Neuronal stem cell (in vitro differentiated cells): ENCODE results near the gene PAX2.

Experiments
- DNase-seq: peaks from one replicate; pipeline ENCODE4 v3.0.0-alpha.2; 2013; ENCODE audit warnings: low spot score
- H2AFZ ChIP-seq: one replicate; pipeline ENCODE4 v1.6.1; 2013; ENCODE audit warnings: mild to moderate bottlenecking, low read length, inconsistent platforms
- H2AK5ac ChIP-seq: 2 replicates; pipeline ENCODE4 v1.6.1; 2013; ENCODE audit warnings: low read depth, mild to moderate bottlenecking, inconsistent platforms, low read length, moderate library complexity, mixed read lengths
- H2BK120ac ChIP-seq: 2 replicates; pipeline ENCODE4 v1.6.1; 2013; ENCODE audit warnings: low read depth, mild to moderate bottlenecking, inconsistent platforms, low read length, moderate library complexity, mixed read lengths
- H2BK12ac ChIP-seq: one replicate; pipeline ENCODE4 v1.6.1; 2013; ENCODE audit warnings: low read length, inconsistent platforms
- H2BK15ac ChIP-seq: 2 replicates; pipeline ENCODE4 v1.6.1; 2013; ENCODE audit warnings: mild to moderate bottlenecking, low read length, inconsistent platforms, mixed read lengths
- H2BK5ac ChIP-seq: one replicate; pipeline ENCODE4 v1.6.1; 2013; ENCODE audit warnings: inconsistent platforms, mild to moderate bottlenecking, low read length, moderate library complexity
- H3K14ac ChIP-seq: one replicate; pipeline ENCODE4 v1.6.1; 2013; ENCODE audit warnings: low read length, inconsistent platforms
- H3K18ac ChIP-seq: 2 replicates; pipeline ENCODE4 v1.6.1; 2013; ENCODE audit warnings: low read length, inconsistent platforms
- H3K23ac ChIP-seq: 2 replicates; pipeline ENCODE4 v1.6.1; 2013; ENCODE audit warnings: low read depth, mild to moderate bottlenecking, mixed read lengths, low read length, inconsistent platforms; ENCODE audit not compliant: poor library complexity
- H3K27ac ChIP-seq: replicated peaks from 3 replicates; pipeline ENCODE4 v1.5.1; 2013; ENCODE audit warnings: low read length, inconsistent platforms
- H3K27me3 ChIP-seq, 3 experiments: 2 replicates each; pipeline ENCODE4 v1.6.1; 2013; ENCODE audit warnings: low read length in 3 of 3, mild to moderate bottlenecking in 2 of 3, inconsistent platforms in 1 of 3, low read depth in 1 of 3, mixed read lengths in 1 of 3, moderate library complexity in 1 of 3; ENCODE audit not compliant: control insufficient read depth in 3 of 3, insufficient read depth in 3 of 3
- H3K36me3 ChIP-seq, 2 donors: replicated peaks in 1 of 2; 2 replicates each; pipeline ENCODE4 v1.6.1; 2013; ENCODE audit warnings: low read length in 2 of 2; ENCODE audit not compliant: control insufficient read depth in 2 of 2, insufficient read depth in 2 of 2
- H3K4ac ChIP-seq: 2 replicates; pipeline ENCODE4 v1.6.1; 2013; ENCODE audit warnings: inconsistent platforms, mild to moderate bottlenecking, low read length, moderate library complexity
- H3K4me1 ChIP-seq, 2 donors: 1 replicate in 1 of 2; 2 replicates in 1 of 2; pipeline ENCODE4 v1.6.1; 2013; ENCODE audit warnings: low read length in 2 of 2, low read depth in 1 of 2; ENCODE audit not compliant: control insufficient read depth in 2 of 2, insufficient read depth in 1 of 2
- H3K4me2 ChIP-seq: one replicate; pipeline ENCODE4 v1.6.1; 2013; ENCODE audit warnings: mild to moderate bottlenecking, low read length, inconsistent platforms; ENCODE audit not compliant: insufficient read depth, poor library complexity, severe bottlenecking
- H3K4me3 ChIP-seq, 2 donors: 2 replicates each; pipeline ENCODE4 v1.5.1; 2013; ENCODE audit warnings: low read length in 2 of 2, mild to moderate bottlenecking in 2 of 2, inconsistent platforms in 1 of 2, moderate library complexity in 1 of 2
- H3K79me1 ChIP-seq: one replicate; pipeline ENCODE4 v1.6.1; 2013; ENCODE audit warnings: low read depth, mild to moderate bottlenecking, inconsistent platforms, low read length, moderate library complexity
- H3K9ac ChIP-seq: one replicate; pipeline ENCODE4 v1.6.1; 2013; ENCODE audit warnings: mild to moderate bottlenecking, low read depth, low read length, inconsistent platforms; ENCODE audit not compliant: poor library complexity
- H3K9me3 ChIP-seq, 2 donors: replicated peaks in 1 of 2; 2 replicates each; pipeline versions ENCODE3 to v1.6.1; 2013; ENCODE audit warnings: low read length in 2 of 2, mild to moderate bottlenecking in 2 of 2, inconsistent platforms in 1 of 2, low read depth in 1 of 2, mixed read lengths in 1 of 2, moderate library complexity in 1 of 2; ENCODE audit not compliant: control insufficient read depth in 2 of 2, insufficient read depth in 1 of 2
- H4K8ac ChIP-seq: one replicate; pipeline ENCODE4 v1.6.1; 2013; ENCODE audit warnings: low read depth, mild to moderate bottlenecking, inconsistent platforms, low read length, moderate library complexity
- H4K91ac ChIP-seq: one replicate; pipeline ENCODE4 v1.6.1; 2013; ENCODE audit warnings: low read length, low read depth, mild to moderate bottlenecking, inconsistent platforms; ENCODE audit not compliant: poor library complexity
- WGBS, 2 donors: extraction: QIAGEN DNeasy Blood & Tissue Kit; methylation state at CpG; one replicate each; pipeline ENCODE4 v1.1.7; 2013; ENCODE audit warnings: missing lambda C conversion rate in 2 of 2, mixed read lengths in 1 of 2; ENCODE audit not compliant: insufficient read length in 2 of 2, insufficient replicate concordance in 1 of 2; ENCODE audit errors: extremely low coverage in 2 of 2; 5-methylcytosine and 5-hydroxymethylcytosine counted together

PAX2 gene

GRCh38 chr10:100825325-100825875 is 80.0 kb downstream of the PAX2 start:
- Histone ChIP-seq H3K9ac (no peak overlapping the region), H3K4ac (no peak overlapping the region), H2BK120ac (no peak overlapping the region), H4K91ac (no peak overlapping the region), H3K18ac (no peak overlapping the region), H2BK5ac (no peak overlapping the region), H2AFZ (no peak overlapping the region), H3K4me3 (no peak overlapping the region), H3K27me3 (peaks cover 30 to 99% (median 94%) of the 10 kb centered on the region in 3 experiments), H3K4me2 (no peak overlapping the region), H3K23ac (no peak overlapping the region), H2BK15ac (no peak overlapping the region), H2BK12ac (no peak overlapping the region), H3K79me1 (no peaks in the 10 kb centered on the region), H4K8ac (no peak overlapping the region), H3K27ac (no peak overlapping the region), H2AK5ac (no peak overlapping the region), H3K4me1 (peaks cover 9 to 11% of the 10 kb centered on the region in 2 donors), H3K9me3 (peaks cover 0 to 2% of the 10 kb centered on the region in 2 donors), H3K14ac (no peak overlapping the region), H3K36me3 (no peaks in the 10 kb centered on the region)
- WGBS, 2 donors: no CpG with 5 or more reads among the region's 2 CpGs
- DNase-seq: no peak

- H3K18ac ChIP-seq: peak overlapping the region; percentile 86
- H2BK15ac ChIP-seq: no peak overlapping the region
- H2BK12ac ChIP-seq: no peak overlapping the region
- peak overlapping the region; percentile 80 for H2AFZ ChIP-seq
- peak overlapping the region; percentile 20 for H2AK5ac ChIP-seq
- no peak overlapping the region for H2BK120ac ChIP-seq
- no peak overlapping the region for H3K4ac ChIP-seq
- no peak overlapping the region for H3K27ac ChIP-seq
- H3K23ac ChIP-seq: no peak overlapping the region
- peaks cover 9 to 11% of the 10 kb centered on the region in 2 donors for H3K4me1 ChIP-seq
- H3K79me1 ChIP-seq: no peaks in the 10 kb centered on the region
- H3K9me3 ChIP-seq: peaks cover 0 to 2% of the 10 kb centered on the region in 2 donors
- H3K4me3 ChIP-seq: no peak overlapping the region
- no CpG with 5 or more reads among the region's 27 CpGs for WGBS, 2 donors
- H3K9ac ChIP-seq: no peak overlapping the region
- no peak overlapping the region for H2BK5ac ChIP-seq
- H3K27me3 ChIP-seq: peaks cover 36 to 99% (median 95%) of the 10 kb centered on the region in 3 experiments
- H3K36me3 ChIP-seq: no peaks in the 10 kb centered on the region
- DNase-seq: no peak
- no peak overlapping the region for H4K8ac ChIP-seq
- H3K4me2 ChIP-seq: peak overlapping the region; percentile 67
- peak overlapping the region; percentile 58 for H3K14ac ChIP-seq
- no peak overlapping the region for H4K91ac ChIP-seq
Measured at GRCh38 chr10:100826031-100826651, 80.8 kb downstream of the PAX2 start.

DNA sequence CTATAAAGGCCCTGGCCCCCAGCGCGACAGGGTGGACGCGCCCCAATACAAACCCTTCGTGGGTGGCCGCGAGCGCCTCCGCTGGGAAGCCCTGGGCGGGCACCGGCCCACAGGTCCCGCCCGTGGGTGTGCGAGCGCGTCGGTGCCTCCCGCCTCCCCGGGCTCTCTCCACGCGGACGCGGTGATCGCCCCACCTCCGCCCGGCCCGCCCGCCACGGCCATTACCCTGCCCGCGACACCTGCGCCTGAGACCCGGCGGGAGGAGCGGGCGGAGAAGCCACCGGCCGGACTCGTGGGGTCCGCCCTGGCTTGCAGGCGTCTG is 81.2 kb downstream of the PAX2 start:
- H3K4me1 ChIP-seq: peaks cover 9 to 11% of the 10 kb centered on the region in 2 donors
- no peak overlapping the region for H2BK5ac ChIP-seq
- H3K9ac ChIP-seq: peak overlapping the region; percentile 31
- peak overlapping the region; percentile 80 for H2AFZ ChIP-seq
- DNase-seq: no peak
- H3K27ac ChIP-seq: no peak overlapping the region
- H4K8ac ChIP-seq: no peak overlapping the region
- H3K79me1 ChIP-seq: no peaks in the 10 kb centered on the region
- no peaks in the 10 kb centered on the region for H3K36me3 ChIP-seq
- H3K9me3 ChIP-seq: peaks cover 0 to 2% of the 10 kb centered on the region in 2 donors
- peak overlapping the region in 1 of 2 donors; percentile 71 for H3K4me3 ChIP-seq
- H2BK12ac ChIP-seq: no peak overlapping the region
- WGBS, 2 donors: no CpG with 5 or more reads among the region's 41 CpGs
- H3K18ac ChIP-seq: peak overlapping the region; percentile 25
- peak overlapping the region; percentile 43 for H2BK15ac ChIP-seq
- H3K4me2 ChIP-seq: peak overlapping the region; percentile 67
- H3K23ac ChIP-seq: no peak overlapping the region
- H2BK120ac ChIP-seq: no peak overlapping the region
- H3K4ac ChIP-seq: no peak overlapping the region
- H3K27me3 ChIP-seq: peaks cover 37 to 99% (median 95%) of the 10 kb centered on the region in 3 experiments
- no peak overlapping the region for H4K91ac ChIP-seq
- peak overlapping the region; percentile 29 for H2AK5ac ChIP-seq
- H3K14ac ChIP-seq: peak overlapping the region; percentile 58

DNA sequence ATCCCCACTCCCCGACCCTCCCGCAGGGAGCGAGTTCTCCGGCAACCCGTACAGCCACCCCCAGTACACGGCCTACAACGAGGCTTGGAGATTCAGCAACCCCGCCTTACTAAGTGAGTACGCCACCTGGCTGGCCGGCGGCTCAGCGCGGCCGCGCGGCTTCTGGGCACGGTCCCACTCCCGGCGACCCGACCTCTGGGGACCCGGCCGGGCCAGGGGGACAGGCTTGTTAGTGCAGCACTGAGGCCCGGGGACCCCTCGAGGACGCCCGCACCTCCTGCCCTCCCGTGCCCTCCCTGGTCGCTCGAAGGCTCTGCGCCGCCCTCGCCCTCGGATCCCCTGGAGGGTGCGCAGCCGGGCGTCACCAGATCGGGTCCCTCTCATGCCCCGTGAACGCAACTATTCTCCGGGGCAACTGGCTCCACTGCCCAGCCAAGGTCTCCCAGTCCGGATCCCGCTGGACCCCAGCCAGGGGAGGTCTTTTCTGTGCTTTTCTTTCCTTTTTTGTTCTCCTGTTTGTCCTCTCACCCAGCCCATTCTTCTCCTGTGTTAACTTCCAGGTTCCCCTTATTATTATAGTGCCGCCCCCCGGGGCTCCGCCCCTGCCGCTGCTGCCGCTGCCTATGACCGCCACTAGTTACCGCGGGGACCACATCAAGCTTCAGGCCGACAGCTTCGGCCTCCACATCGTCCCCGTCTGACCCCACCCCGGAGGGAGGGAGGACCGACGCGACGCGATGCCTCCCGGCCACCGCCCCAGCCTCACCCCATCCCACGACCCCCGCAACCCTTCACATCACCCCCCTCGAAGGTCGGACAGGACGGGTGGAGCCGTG is 81.8 kb downstream of the PAX2 start:
- Histone ChIP-seq H2AFZ (peak overlapping the region; percentile 80), H3K9me3 (peaks cover 0 to 2% of the 10 kb centered on the region in 2 donors), H3K9ac (peak overlapping the region; percentile 31), H3K14ac (no peak overlapping the region), H2BK12ac (no peak overlapping the region), H3K36me3 (no peaks in the 10 kb centered on the region), H2AK5ac (peak overlapping the region; percentile 29), H3K4ac (no peak overlapping the region), H3K23ac (no peak overlapping the region), H4K8ac (no peak overlapping the region), H3K27ac (no peak overlapping the region), H3K4me2 (peak overlapping the region; percentile 67), H3K79me1 (no peaks in the 10 kb centered on the region), H2BK15ac (peak overlapping the region; percentile 43), H3K27me3 (peaks cover 38 to 99% (median 97%) of the 10 kb centered on the region in 3 experiments), H2BK120ac (no peak overlapping the region), H4K91ac (no peak overlapping the region), H3K4me3 (peak overlapping the region in 1 of 2 donors; percentile 71), H3K4me1 (peaks cover 9 to 11% of the 10 kb centered on the region in 2 donors), H2BK5ac (no peak overlapping the region), H3K18ac (peak overlapping the region; percentile 44)
- no peak for DNase-seq
- no CpG with 5 or more reads among the region's 68 CpGs for WGBS, 2 donors
